NCI-H345 treated with DMSO at 0.1 percent for 48 hours (cell line): ENCODE results near the gene ZNF107.
"Not testable (repeated sequence)": the region's sequence is repeated elsewhere in the genome, so short reads cannot be mapped to it uniquely, and the experiment has no call there.

Experiments used
- DNase-seq: peaks from one replicate; lab custom pipeline; 2025; ENCODE audit not compliant: unreplicated experiment; lab: John Stamatoyannopoulos, UW

ZNF107 gene

DNA sequence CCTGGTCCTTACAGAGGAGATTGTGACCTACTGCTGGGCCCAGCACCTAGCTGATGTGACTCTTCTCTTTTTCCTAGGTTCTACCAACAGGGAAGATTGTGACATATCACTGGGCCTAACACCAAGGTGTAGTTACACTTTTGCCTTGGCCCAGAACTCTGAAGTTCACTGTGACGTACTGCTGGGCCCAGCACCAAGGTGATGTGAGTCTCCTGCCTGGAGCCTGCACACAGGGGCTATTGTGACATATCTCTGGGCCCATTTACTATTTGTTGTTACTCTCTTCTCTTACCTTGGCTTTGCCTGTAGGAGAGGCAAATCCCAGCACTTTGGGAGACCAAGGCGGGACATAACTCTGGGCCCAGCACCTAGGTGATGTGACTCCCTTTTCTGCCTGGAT lies 23.1 kb upstream of the ZNF107 start:
- no peak for DNase-seq

DNA sequence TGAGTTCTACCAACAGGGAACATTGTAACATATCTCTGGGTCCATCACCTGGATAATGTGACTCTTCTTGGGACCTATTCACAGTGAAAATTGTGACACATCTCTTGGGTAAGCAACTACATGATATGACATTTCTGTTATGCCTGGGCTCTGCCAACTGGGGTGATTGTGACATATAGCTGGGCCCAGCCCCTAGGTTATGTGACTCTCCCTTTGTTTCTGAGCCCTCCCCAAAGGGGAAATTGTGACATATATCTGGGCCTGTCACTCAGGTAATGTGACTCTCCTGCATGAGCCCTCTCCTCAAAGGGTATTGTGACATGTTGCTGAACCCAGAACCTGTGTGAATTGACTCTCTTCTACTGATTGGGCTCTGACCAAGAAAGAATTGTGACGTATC lies 22.4 kb upstream of the ZNF107 start:
- no peak for DNase-seq

DNA sequence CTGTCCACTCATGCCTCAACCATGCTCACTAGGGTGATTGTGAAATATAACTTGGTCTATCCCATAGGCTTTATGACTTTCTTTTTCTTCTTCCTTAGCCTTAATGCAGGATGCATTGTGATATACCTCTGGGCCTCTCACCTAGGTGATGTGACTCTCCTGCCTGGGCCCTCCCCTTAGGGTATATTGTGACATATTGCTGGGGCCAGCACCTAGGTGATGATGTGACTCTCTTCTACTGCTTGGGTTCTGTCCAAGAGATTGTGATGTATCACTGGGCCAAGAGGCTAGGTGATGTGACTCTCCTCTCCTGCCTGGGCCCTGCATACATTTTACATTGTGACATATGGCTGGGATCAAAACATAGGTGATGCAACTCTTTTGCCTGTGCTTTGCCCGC lies 14.7 kb upstream of the ZNF107 start:
- DNase-seq: no peak

DNA sequence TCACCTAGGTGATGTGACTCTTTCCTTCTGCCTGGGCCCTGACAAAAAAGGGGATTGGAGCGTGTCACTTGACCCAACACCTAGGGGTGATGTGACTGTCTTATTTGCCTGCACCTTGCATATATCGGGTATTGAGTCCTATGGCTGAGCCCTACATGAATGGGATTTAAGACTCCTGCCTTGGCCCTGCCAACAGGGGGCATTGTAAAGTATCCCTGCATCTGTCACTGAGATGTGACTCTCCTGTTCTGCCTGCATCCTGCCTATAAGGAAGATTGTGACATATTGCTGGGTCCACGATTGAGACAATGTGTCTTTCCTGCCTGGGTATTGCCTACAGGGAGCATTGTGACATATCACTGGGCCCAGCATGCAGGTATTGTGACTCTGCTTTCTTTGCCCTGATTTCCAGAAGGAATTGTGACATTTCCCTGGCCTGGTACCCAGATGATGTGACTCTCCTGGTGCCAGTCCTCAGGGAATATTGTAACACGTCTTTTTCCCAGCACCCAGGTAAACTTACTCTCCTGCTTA lies 14.2 kb upstream of the ZNF107 start:
- DNase-seq: no peak

DNA sequence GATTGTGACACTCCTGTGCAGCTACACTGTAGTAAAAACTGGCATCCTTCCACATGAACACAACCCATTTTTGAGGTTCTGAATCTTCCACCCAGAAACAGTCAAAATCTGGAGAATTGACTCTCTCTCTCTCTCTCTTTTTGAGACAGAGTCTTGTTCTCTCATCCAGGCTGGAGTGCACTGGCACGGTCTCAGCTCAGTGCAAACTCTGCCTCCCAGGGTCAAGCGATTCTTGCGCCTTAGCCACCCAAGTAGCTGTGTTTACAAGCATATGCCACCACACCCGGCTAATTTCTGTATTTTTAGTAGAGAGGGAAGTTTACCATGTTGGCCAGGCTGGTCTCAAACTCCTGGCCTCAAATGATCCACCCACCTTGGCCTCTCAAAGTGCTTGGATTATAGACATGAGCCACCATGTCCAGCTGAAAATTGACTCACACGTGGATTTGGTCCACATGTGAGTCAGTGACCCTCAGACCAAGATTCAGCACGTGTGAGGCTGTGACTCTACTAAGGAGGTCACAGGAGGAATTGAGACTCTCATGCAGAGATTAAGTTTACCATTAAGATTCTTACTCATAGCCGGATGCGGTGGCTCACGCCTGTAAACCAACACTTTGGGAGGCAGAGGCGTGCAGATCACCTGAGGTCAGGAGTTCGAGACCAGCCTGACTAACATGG lies 12.1 kb upstream of the ZNF107 start:
- DNase-seq: no peak

DNA sequence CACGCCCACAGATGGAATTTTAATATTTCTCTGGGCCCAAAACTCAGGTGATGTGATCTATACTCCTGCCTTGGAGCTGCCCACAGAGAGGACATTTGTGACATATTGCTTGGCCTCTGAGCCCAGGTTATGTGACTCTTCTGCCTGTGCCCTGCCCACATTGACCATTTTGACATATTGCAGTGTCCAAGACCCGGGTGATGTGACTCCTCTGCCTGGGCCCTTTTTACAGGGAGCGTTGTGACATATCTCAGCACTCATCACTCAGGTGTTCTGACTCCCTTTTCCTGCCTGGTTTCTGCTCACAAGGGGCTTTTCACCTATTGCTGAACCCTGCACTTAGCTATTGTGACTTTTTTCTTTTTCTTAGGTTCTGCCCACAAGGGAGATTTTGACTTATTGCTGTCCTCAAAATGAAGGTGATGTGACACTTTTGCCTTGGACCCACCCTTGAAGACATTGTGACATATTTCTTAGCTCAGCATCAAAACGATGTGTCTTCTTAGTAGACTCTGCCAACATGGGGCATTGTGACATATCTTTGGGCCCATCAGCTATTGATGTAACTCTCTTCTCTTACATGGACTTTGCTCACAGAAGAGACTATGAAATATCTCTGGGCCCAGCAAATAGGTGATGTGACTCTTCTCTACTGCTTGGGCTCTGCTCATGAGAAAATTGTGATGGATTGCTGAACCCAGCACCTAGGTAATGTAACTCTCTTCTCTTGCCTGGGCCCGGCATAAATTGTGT lies 11.0 kb upstream of the ZNF107 start:
- no peak for DNase-seq

DNA sequence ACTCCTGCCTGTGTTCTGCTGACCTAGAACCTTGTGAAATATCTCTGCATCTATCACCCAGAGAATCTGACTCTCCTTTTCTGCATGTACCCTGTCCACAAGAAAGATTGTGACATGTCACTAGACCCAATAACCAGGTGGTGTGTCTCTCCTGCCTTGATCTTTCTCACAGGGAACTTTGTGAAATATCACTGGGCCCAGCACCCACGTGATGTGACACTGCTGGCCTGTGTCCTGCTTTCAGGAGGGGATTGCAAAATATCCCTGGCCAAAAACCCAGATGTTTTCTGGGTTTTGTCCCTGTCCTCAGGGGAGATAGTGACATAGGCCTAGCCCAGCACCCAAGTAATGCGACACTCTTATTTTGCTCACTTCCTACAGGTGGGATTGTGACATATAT lies 10.1 kb upstream of the ZNF107 start:
- DNase-seq: no peak

DNA sequence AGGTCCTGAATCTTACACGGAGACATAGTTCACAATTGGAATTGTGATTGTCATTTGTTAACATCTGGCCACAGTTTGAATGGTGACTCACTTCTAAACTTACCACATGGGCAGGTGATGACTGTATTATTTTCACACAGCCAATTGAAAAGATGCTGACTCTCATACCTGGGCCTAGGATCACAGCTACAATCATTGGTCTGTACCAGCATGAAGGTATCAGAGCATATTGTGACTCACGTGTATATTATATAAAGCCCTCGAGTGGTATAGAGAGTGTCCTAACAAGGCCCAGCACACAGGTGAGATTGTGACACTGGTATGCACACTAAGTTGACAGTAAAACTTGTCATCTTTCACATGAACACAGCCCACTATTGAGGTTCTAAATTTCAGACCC lies 9.4 kb upstream of the ZNF107 start:
- no peak for DNase-seq

DNA sequence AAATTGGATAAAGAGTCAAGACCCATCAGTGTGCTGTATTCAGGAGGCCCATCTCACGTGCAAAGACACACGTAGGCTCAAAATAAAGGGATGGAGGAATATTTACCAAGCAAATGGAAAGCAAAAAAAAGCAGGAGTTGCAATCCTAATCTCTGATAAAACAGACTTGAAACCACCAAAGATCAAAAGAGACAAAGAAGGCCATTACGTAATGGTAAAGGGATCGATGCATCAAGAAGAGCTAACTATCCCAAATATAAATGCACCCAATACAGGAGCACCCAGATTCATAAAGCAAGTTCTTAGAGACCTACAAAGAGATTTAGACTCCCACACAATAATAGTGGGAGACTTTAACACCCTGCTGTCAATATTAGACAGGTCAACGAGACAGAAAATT lies 3.8 kb upstream of the ZNF107 start:
- DNase-seq: not testable (repeated sequence)

DNA sequence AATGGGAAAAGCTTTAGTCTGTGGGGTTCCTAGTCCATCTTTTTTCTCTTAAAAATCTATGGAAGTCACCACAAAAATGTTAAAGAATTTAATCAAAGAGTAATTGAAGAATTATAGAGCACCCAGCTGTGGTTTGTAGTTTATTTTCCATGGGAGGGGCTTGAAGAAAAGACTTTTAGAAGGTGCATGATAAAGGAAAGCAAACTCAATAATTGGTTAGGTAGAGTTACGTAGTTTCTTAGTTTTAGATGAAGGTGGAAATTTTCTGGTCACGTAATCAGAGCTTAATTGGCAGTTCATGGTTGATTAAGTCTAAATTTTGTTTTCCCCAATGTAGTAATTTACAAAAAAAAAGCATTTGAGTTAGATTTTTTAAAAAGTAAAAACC lies 724 bp downstream of the ZNF107 start:
- DNase-seq: no peak

DNA sequence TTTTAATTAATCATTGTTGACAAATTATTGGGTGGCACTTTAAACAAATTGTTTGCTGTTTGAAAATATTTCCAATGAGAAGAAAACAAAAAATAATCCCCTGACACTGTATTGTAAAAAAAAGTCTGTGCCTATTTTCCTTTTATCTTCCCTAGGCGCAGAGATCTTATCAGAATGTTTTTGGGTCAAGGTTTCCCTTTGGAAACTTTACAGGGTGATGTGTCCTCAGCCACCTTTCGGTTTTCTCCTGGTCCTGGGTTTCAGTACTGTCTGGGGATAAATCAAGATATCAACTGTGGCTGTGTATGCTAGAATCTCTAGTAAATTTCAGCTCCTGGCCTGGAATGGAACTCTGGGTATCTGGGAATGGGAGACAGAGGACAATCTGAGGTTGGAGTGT lies 1.4 kb downstream of the ZNF107 start:
- DNase-seq: no peak

DNA sequence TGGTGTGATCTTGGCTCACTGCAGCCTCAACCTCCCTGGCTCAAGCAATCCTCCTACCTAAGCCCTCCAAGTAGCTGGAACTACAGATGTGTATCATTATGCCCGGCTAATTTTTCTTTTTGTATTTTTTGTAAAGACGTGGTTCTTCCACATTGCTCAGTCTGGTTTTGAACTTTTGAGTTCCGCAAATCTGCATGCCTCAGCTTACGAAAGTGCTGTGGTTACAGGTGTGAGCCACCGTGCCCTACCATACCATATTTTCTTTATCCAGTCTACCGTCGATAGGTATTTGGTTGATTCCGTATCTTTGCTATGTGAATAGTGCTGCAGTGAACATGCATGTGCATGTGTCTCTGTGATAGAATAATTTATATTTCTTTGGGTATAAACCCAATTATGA lies 6.5 kb downstream of the ZNF107 start:
- DNase-seq: no peak

DNA sequence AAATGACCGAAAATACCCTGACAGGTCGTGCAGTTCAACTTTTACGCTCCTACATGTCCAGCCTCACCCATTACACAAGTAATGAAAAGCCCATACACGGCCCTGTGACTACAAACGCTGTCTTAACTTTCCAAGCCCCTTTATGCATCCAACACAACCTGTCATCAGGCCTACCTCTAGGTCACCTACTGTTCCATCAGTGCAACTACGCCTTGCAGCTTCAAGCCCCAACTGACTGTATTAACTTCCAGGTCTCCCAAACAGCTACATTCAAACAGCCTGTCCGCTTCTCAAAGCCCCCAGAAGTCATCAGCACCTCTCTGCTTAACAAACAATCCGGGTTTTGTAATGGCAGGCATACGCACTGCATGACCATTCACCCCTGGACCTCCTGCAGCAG lies 19.2 kb downstream of the ZNF107 start:
- no peak for DNase-seq

DNA sequence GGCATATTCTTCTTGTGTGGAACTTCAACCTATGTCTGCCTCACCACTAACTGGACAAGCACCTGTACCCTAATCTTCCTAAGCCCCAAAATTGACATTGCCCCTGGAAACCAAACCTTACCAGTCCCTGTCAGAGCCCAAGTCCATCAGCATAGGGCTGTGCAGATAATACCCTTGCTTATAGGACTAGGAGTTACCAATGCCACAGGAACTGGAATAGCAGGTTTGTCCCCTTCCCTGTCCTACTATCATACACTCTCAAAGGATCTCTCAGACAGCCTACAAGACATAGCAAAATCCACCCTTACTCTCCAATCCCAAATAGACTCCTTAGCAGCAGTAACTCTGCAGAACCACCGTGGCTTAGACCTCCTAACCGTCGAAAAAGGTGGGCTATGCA lies 19.8 kb downstream of the ZNF107 start:
- DNase-seq: no peak

DNA sequence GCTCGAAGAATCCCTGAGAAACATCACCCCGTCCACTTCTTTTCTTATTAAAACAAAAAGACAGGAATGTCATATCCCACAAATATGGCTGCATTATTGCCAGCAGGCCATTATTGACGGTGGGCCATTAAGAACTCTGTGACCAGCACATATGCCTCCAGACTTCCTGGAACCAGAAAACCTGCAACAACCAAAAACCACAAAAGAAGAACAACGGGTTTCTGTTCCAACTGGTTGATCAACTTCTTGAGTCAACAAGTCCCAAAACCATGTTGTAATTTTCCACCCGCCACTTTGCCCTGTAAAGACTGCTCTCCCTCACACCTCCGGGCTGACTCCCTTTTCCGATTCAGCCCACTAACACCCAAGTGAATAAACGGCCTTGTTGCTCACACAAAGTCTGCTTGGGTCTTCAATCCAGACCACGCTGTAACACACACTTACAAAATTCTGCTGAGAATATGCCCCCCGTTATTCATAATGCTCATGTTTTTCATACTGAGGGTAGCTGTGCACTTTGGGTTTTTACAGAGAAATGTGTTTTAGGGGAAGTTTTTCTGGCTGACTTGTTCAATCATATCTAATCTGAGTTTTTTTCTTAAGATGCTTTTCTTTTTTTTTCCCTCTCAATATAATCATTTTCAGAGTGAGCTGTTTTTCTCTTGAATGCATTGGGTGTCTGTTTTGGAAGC lies 20.7 kb downstream of the ZNF107 start:
- no peak for DNase-seq

DNA sequence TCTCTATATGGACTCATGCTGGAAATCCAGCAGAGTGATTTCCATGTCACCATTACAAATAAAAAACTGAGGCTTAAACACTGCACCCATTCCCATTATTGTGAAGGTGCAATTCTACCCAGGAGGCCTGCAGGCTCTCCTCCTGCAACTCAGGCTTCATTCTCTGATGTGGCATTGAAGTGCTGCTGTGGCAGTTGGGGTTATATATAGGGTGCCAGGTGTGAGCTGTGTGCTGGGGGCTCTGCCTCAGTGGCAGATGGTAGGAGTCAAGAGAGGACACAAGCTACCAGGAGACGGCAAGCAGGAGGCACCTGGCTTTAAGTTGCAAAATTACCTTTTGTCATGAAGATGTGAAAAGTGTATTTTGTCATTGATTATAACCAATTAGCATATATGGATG lies 21.3 kb downstream of the ZNF107 start:
- no peak for DNase-seq

DNA sequence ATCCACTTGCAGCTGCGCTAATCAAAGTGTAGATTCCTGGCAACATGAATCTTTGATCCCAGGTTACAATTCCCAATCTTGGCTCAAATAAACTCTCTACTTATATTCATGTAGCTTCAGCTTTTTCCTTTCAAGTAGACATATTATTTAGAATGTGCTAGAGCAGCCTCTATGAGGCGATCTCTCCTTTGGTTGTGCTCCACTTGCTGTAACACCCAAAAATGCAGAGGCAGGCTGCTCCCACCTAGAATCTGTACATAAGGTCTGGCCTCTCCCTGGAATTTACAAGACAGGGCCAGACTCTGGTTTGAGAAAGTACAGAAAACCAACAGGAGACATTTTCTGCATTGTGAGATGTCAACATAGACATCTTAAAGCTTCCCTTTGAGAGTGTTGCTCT lies 23.1 kb downstream of the ZNF107 start:
- no peak for DNase-seq

DNA sequence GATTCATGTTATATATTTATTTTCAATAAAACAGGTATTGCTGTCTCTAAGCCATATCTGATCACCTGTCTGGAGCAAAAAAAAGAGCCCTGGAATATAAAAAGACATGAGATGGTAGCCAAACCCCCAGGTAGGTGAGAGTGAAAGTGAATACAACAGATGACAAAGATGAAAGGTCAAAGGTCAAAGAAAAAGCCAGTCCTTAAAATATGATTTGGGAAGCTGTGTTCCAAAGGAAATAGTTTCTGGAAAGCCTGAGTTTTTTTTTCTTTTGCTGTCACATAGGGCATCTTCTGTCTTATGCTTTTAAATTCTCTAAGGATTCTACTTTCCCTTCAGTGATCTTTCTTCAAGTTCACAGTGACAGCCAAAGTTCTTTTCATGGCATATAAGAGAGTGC lies 25.9 kb downstream of the ZNF107 start:
- no peak for DNase-seq

DNA sequence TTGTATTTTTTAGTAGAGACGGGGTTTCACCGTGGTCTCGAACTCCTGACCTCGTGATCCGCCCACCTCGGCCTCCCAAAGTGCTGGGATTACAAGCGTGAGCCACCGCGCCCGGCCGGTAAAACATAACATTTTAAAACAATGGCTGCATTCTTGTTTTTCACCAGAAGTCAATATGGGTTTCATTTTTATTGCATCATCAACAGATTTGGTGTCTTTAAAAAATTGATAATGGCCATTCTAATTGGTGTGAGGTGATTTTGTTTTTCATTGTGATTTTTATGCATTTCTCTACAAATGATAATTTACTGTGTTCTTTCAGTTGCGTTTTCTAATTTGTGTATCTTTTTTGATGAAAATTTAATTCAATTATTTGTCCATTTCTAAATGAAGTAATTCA lies 31.9 kb downstream of the ZNF107 start:
- DNase-seq: not testable (repeated sequence)

DNA sequence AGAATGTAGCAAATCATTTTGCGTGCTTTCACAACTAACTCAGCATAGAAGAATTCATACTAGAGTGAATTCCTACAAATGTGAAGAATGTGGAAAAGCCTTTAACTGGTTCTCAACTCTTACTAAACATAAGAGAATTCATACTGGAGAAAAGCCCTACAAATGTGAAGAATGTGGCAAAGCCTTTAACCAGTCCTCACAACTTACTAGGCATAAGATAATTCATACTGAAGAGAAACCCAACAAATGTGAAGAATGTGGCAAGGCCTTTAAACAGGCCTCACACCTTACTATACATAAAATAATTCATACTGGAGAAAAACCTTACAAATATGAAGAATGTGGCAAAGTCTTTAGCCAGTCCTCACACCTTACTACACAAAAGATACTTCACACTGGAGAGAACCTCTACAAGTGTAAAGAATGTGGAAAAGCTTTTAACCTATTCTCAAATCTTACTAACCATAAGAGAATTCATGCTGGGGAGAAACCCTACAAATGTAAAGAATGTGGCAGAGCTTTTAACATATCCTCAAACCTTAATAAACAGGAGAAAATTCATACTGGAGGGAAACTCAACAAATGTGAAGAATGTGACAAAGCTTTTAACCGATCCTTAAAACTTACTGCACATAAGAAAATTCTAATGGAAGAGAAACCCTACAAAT lies 40.8 kb downstream of the ZNF107 start:
- DNase-seq: no peak

DNA sequence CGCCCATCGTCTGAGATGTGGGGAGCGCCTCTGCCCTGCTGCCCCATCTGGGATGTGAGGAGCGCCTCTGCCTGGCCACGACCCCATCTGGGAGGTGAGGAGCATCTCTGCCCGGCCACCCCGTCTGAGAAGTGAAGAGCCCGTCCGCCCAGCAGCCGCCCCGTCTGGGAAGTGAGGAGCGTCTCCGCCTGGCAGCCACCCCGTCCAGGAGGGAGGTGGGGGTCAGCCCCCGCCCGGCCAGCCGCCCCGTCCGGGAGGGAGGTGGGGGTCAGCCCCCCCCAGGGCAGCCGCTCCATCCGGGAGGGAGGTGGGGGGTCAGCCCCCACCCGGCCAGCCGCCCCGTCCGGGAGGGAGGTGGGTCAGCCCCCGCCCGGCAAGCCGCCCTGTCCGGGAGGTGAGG lies 52.0 kb downstream of the ZNF107 start:
- not testable (repeated sequence) for DNase-seq
